ENCODE data around the gene CREB3L4. TPM values are rescaled to one million over a fixed set of nuclear protein-coding genes. Genes with fewer than 3 reads are reported as not detected.
A peak's percentile ranks its signal among the peaks of the same experiment; 100 is the strongest.

The CREB3L4 gene
- total and polyA plus RNA-seq, 2 of the 13 experiments (the other 11 are each of a cell fraction or from before 2014, with no cell fraction given) = 9.9 to 18.7 TPM

DNA sequence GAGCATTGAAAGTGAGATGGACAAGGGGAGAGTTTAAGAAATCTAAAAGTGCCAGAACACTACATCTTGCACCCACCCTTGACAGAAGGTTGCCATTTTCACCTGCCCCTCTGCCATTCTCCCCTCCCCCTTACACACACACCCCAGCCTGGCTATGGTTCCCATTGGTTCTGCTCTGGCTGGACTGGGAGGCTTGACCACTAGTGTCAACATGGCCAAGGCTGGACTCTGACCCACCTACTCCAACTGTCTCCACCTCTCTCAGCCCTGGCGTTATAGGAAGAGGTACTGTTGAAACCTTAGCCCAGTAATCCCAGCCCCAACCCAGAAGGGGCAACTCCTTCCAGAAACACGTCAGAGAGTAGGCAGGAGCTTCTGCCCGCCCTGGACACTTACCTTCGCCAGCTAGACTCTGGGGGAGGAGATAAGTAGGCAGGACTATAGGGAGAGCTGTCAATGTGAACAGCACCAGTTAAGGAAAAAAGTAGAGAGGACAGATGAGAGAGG is 13.8 kb upstream of the CREB3L4 start (continued):
- TF ChIP-seq, protein P1, sequence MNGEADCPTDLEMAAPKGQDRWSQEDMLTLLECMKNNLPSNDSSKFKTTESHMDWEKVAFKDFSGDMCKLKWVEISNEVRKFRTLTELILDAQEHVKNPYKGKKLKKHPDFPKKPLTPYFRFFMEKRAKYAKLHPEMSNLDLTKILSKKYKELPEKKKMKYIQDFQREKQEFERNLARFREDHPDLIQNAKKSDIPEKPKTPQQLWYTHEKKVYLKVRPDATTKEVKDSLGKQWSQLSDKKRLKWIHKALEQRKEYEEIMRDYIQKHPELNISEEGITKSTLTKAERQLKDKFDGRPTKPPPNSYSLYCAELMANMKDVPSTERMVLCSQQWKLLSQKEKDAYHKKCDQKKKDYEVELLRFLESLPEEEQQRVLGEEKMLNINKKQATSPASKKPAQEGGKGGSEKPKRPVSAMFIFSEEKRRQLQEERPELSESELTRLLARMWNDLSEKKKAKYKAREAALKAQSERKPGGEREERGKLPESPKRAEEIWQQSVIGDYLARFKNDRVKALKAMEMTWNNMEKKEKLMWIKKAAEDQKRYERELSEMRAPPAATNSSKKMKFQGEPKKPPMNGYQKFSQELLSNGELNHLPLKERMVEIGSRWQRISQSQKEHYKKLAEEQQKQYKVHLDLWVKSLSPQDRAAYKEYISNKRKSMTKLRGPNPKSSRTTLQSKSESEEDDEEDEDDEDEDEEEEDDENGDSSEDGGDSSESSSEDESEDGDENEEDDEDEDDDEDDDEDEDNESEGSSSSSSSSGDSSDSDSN (CRISPR knock-in tag; IDR thresholded peaks at IDR 0.05) = peak; percentile 34
- peak; percentile 1; the same call in 1 of the 2 replicates for TF ChIP-seq SMC3 (IDR thresholded peaks at IDR 0.05; ENCODE audit: low read length)
- TF ChIP-seq EP300 (IDR thresholded peaks at IDR 0.05; ENCODE audit: low read depth in 2 of 2, low read length in 2 of 2) = no peak
- peak; percentile 30; the same call in 1 of the 2 replicates for TF ChIP-seq EP300 (CRISPR knock-in tag; IDR thresholded peaks at IDR 0.05; ENCODE audit: borderline replicate concordance)
- TF ChIP-seq, protein P2, sequence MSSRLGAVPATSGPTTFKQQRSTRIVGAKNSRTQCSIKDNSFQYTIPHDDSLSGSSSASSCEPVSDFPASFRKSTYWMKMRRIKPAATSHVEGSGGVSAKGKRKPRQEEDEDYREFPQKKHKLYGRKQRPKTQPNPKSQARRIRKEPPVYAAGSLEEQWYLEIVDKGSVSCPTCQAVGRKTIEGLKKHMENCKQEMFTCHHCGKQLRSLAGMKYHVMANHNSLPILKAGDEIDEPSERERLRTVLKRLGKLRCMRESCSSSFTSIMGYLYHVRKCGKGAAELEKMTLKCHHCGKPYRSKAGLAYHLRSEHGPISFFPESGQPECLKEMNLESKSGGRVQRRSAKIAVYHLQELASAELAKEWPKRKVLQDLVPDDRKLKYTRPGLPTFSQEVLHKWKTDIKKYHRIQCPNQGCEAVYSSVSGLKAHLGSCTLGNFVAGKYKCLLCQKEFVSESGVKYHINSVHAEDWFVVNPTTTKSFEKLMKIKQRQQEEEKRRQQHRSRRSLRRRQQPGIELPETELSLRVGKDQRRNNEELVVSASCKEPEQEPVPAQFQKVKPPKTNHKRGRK (CRISPR knock-in tag; IDR thresholded peaks at IDR 0.05) = no peak
- TF ChIP-seq MIER3 (CRISPR knock-in tag; IDR thresholded peaks at IDR 0.05; ENCODE audit: borderline replicate concordance) = peak; percentile 61; the same call in 1 of the 2 replicates
- TF ChIP-seq, protein P3, sequence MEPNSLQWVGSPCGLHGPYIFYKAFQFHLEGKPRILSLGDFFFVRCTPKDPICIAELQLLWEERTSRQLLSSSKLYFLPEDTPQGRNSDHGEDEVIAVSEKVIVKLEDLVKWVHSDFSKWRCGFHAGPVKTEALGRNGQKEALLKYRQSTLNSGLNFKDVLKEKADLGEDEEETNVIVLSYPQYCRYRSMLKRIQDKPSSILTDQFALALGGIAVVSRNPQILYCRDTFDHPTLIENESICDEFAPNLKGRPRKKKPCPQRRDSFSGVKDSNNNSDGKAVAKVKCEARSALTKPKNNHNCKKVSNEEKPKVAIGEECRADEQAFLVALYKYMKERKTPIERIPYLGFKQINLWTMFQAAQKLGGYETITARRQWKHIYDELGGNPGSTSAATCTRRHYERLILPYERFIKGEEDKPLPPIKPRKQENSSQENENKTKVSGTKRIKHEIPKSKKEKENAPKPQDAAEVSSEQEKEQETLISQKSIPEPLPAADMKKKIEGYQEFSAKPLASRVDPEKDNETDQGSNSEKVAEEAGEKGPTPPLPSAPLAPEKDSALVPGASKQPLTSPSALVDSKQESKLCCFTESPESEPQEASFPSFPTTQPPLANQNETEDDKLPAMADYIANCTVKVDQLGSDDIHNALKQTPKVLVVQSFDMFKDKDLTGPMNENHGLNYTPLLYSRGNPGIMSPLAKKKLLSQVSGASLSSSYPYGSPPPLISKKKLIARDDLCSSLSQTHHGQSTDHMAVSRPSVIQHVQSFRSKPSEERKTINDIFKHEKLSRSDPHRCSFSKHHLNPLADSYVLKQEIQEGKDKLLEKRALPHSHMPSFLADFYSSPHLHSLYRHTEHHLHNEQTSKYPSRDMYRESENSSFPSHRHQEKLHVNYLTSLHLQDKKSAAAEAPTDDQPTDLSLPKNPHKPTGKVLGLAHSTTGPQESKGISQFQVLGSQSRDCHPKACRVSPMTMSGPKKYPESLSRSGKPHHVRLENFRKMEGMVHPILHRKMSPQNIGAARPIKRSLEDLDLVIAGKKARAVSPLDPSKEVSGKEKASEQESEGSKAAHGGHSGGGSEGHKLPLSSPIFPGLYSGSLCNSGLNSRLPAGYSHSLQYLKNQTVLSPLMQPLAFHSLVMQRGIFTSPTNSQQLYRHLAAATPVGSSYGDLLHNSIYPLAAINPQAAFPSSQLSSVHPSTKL (CRISPR knock-in tag; IDR thresholded peaks at IDR 0.05) = peak; percentile 66
- TF ChIP-seq RARA (CRISPR knock-in tag; IDR thresholded peaks at IDR 0.05) = peak; percentile 42; the same call in 1 of the 2 replicates
- TF ChIP-seq, protein P4, sequence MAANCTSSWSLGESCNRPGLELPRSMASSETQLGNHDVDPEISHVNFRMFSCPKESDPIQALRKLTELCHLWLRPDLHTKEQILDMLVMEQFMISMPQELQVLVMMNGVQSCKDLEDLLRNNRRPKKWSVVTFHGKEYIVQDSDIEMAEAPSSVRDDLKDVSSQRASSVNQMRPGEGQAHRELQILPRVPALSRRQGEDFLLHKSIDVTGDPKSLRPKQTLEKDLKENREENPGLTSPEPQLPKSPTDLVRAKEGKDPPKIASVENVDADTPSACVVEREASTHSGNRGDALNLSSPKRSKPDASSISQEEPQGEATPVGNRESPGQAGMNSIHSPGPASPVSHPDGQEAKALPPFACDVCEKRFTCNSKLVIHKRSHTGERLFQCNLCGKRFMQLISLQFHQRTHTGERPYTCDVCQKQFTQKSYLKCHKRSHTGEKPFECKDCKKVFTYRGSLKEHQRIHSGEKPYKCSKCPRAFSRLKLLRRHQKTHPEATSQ (CRISPR knock-in tag; IDR thresholded peaks at IDR 0.05; ENCODE audit: borderline replicate concordance) = no peak
- TF ChIP-seq ZMYM3 (CRISPR knock-in tag; IDR thresholded peaks at IDR 0.05) = 0 out of 2 replicates have a peak, but pooled peaks have one; percentile 27
- TF ChIP-seq DPF2 (CRISPR knock-in tag; IDR thresholded peaks at IDR 0.05; ENCODE audit: borderline replicate concordance, low read depth) = peak; percentile 31; the same call in 1 of the 2 replicates
- 0 out of 2 replicates have a peak, but pooled peaks have one; percentile 48 for TF ChIP-seq DMAP1 (CRISPR knock-in tag; IDR thresholded peaks at IDR 0.05)
- TF ChIP-seq, protein P5, sequence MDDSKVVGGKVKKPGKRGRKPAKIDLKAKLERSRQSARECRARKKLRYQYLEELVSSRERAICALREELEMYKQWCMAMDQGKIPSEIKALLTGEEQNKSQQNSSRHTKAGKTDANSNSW (CRISPR knock-in tag; IDR thresholded peaks at IDR 0.05; ENCODE audit: borderline replicate concordance) = no peak
- no peak; the same call in 1 of the 2 replicates for TF ChIP-seq ZNF788 (CRISPR knock-in tag; IDR thresholded peaks at IDR 0.05; ENCODE audit: borderline replicate concordance)
- TF ChIP-seq ZNF768 (CRISPR knock-in tag; IDR thresholded peaks at IDR 0.05) = no peak
- TF ChIP-seq, protein P6, sequence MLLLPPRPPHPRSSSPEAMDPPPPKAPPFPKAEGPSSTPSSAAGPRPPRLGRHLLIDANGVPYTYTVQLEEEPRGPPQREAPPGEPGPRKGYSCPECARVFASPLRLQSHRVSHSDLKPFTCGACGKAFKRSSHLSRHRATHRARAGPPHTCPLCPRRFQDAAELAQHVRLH (CRISPR knock-in tag; IDR thresholded peaks at IDR 0.05; ENCODE audit: borderline replicate concordance, low read depth) = peak; percentile 45; the same call in 1 of the 2 replicates
- 0 out of 2 replicates have a peak, but pooled peaks have one; percentile 40 for TF ChIP-seq NFATC3 (CRISPR knock-in tag; IDR thresholded peaks at IDR 0.05)
- TF ChIP-seq, protein P7, sequence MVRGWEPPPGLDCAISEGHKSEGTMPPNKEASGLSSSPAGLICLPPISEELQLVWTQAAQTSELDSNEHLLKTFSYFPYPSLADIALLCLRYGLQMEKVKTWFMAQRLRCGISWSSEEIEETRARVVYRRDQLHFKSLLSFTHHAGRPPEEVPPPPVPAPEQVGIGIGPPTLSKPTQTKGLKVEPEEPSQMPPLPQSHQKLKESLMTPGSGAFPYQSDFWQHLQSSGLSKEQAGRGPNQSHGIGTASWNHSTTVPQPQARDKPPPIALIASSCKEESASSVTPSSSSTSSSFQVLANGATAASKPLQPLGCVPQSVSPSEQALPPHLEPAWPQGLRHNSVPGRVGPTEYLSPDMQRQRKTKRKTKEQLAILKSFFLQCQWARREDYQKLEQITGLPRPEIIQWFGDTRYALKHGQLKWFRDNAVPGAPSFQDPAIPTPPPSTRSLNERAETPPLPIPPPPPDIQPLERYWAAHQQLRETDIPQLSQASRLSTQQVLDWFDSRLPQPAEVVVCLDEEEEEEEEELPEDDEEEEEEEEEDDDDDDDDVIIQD (CRISPR knock-in tag; IDR thresholded peaks at IDR 0.05; ENCODE audit: low read depth) = peak; percentile 80

Measured in HepG2 (cell line).